HG03520 (cell line): ENCODE data around the gene LCE1F.

Experiments
- ATAC-seq: cut with Tn5 transposase; IDR thresholded peaks from one replicate; pipeline ENCODE4 v1.9.1; 2021; ENCODE audit warnings: mild to moderate bottlenecking, moderate library complexity; ENCODE audit not compliant: unreplicated experiment

LCE1F gene, protein sequence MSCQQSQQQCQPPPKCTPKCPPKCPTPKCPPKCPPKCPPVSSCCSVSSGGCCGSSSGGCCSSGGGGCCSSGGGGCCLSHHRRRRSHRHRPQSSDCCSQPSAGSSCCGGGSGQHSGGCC

DNA sequence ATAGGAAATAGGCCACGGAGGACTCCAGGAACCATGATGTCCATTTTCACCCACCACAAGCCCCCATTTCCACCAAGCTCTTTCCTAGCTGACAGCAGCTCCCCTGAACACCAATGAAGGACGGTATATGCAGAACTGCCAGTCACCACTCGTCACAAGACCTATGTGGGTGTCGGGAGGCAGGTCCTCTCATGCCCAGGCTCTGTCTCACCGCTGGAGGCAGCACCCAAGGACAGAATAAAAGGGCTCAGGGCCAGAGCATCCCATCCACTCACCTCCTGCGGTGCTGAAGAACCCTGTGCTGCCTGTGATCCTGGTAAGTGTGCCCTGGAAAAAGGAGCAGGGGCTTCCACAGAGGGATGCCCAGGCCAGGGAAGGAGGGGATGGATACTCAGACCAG, at the start of gene LCE1F:
Gene LCE1F (plus strand): TSS at position 266 of the 400 bp plus-strand sequence. CDS start 1,232 bp downstream, outside the sequence.
- no peak for ATAC-seq

- no peak for ATAC-seq
These were observed 49.7 kb upstream of the LCE1F start for GRCh38 chr1:152725261-152725660.

GRCh38 chr1:152728986-152729385, 46.0 kb upstream of the LCE1F start:
- no peak for ATAC-seq

DNA sequence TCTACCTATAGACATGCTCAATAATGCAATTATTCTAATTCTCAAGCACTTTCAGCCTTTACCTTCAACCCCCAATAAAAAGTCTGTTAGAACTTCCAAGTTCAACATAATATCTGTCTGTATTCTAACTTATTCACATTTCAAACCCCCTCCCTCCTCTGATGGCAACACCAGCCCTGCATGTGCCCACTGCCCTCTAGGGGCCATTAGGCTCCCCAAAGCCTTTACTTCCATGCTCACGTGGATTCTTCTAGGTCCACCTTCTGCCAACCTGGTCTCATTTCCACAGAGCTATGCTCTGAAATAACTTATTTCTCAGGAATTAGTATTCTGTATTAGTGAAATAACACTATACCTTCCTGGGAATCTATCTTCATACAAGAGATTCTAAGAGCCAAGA, 39.3 kb upstream of the LCE1F start:
- no peak for ATAC-seq

DNA sequence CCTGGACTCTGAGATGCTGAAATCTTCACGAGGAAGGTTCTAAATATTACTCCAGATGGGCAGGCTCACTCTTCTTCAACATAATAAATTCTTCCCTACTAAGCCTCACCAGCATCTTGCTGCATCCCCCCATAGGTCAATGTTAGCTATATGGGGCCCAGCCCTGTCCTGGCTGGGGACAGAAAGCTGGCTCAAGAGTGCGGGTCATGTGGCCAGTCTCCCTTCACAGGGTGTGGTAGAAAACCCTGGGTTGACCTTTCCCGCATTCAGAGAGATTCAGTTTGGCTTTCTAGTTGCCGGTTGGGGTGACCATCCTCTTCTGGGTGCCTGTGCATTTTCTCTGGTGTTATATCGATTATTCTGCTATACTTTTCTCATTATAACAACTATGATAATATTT, 36.9 kb upstream of the LCE1F start:
- ATAC-seq, result no peak

- ATAC-seq, result no peak
These were observed 35.1 kb upstream of the LCE1F start for GRCh38 chr1:152739841-152740240.

DNA sequence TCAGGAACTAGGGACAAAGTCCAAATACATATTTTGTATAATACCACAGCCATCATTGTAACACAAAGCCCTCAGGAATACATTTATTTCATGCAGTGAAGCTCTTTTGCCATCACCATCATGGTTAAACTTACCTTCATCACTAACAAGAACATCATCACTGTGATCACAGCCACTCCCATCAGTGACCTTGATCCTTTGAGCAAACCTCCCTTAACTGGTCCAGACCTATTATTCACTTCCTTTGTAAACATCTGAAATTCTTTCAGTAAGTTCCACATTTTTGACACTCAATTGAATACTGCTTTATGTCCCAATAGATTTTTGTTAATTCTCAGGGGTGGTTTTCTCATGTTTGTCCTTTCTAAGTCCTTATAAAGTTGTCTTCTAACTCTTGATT, 33.3 kb upstream of the LCE1F start:
- ATAC-seq, result no peak

GRCh38 chr1:152743371-152744145, 31.4 kb upstream of the LCE1F start:
- no peak for ATAC-seq

- ATAC-seq, result no peak
These were observed 29.6 kb upstream of the LCE1F start for GRCh38 chr1:152745289-152745704.

- no peak for ATAC-seq
These were observed 29.0 kb upstream of the LCE1F start for GRCh38 chr1:152745765-152746444.

DNA sequence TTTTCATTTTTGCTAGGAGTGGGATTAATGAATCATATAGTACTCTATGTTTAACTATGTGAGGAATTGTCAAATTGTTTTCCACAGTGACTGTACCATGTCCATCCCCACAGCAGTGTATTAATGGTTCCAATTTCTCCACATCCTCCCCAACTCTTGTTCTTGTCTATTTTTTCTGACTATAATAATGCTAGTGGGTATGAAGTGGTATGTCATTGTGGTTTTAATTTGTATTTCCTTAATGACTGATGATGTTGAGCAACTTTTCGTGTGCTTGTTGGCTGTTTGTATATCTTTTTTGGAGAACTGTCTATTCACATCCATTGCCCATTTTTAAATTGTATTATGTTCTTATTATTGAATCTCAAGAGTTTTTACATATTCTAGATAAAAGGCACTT, 27.1 kb upstream of the LCE1F start:
- no peak for ATAC-seq

GRCh38 chr1:152752225-152752624, 22.7 kb upstream of the LCE1F start:
- ATAC-seq, result no peak

DNA sequence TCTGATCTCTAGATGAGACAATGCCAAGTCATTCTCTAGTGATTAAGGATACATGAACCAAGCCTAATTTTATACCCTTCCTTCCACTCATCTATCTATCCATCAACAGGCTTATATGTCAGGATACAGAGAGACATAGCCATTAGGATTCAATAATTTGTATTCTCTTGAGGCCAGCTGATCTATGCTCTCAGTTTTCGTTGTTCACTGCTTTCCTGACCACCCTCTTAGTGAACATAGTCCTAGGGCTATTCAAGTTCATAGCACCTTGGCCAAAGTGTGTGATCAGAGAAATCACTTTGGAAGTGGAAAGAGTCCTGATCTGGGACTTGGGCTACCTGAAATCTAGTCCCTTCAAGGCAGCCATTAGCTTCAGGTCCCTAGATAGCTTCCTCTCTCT, 21.4 kb upstream of the LCE1F start:
- ATAC-seq, result no peak

DNA sequence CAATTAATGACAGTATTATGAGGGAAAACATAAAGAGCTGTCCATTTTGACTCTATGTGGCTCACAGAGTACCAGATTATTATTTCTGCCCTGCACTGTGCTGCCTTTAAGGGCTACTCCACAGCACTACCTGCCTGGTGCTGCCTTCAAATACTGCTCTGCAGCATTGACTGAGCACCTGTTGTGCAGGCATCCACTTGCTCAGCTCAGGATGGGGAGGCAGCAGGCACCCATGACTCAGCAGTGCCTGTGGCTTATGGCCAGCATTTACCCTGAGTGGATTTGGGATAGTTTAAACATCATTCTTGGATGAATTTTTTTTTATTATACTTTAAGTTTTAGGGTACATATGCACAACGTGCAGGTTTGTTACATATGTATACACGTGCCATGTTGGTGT, 18.1 kb upstream of the LCE1F start:
- ATAC-seq, result no peak

DNA sequence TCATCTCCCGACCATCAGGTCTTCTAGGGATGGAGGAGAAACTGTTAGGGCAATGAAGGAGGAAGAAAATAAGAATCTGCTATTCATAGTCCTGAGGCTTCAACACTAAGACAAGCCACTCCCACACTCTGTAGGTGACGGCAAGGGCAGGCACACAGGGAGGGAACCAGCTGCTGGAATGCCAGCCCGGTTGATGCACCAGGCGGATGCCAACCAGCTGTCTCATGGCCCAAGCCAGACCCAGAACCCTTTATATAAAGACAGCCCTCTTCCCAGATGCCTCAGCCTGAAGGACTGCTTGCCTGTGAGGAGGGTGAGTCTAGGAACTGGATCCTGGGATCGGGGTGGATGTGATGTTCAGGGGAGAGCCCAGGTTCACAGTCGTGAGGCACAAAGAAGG, 17.2 kb upstream of the LCE1F start, which contains the start of gene KPRP:
Gene KPRP (plus strand): TSS at position 279 of the 400 bp plus-strand sequence. CDS start 1,564 bp downstream, outside the sequence.
- no peak for ATAC-seq

DNA sequence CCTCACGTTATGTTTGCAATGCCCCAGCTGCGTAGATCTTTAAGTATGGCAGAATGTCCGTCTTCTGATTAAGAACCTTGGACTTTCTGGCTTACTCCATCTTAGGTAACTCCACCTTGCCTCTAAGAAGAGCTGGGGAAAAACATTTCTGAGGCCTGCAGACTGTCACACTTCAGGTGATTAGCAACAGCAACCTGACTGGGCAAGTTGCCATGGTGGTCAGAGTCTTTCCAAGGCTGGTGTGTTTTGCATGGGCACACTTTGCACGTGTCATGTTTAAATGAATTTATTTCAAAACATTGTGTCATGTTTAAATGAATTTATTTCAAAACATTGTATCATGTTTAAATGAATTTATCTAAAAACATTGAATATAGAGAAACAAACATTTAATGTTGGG, 16.3 kb upstream of the LCE1F start:
- no peak for ATAC-seq

DNA sequence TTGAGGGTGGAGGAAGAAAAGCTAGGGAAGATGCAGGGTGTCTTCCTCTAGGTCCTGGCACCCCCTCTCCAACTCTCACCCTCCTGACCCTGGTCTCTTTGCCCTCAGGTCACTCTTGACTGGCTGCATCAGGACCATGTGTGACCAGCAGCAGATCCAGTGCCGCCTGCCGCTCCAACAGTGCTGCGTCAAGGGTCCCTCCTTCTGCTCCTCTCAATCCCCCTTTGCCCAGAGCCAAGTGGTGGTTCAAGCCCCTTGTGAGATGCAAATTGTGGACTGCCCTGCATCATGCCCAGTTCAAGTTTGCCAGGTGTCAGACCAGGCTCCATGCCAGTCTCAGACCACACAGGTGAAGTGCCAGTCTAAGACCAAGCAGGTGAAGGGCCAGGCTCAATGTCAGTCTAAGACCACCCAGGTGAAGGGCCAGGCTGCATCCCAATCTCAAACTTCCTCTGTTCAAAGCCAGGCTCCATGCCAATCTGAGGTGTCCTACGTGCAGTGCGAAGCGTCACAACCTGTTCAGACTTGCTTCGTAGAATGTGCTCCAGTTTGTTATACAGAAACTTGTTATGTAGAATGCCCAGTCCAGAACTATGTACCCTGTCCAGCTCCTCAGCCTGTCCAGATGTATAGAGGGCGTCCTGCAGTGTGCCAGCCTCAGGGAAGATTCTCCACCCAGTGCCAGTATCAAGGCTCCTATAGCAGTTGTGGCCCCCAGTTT, 15.3 kb upstream of the LCE1F start:
- no peak for ATAC-seq

GRCh38 chr1:152760551-152761190, 14.3 kb upstream of the LCE1F start:
- no peak for ATAC-seq

GRCh38 chr1:152761609-152762213, 13.2 kb upstream of the LCE1F start:
- no peak for ATAC-seq

DNA sequence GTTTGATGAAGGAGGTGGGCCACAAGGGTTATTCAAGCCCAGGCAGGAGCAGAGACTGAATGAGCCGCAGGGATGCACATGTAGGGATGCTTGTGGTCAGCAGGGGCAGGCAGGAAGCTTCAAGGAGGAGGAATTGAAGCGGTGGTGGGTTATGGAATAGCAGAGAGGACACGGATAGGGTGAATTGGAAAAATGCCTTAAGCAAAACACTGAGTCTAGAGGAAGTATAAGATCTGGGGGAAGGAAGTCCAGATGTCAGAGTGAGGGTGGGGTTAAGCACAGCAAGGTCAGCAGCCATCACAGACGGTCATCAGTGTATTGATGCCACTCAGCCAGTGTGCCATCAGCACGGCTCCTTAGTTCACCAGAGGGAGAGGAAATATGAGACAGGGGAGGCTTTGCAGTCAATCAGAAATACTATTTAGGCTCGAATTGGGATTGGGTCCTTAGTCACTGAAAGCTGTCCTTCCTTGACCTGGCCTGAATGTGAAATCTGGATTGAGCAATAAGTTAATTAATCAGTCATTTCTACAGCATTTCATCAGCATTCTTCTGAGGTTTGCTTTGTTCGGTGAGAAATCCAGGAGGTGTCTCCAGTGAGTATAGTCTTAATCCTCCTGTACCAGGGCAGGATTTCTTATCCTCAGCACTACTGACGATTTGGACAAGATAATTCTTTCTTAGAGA, 6.0 kb upstream of the LCE1F start:
- no peak for ATAC-seq
